Peyer's patch (tissue), 4 donors: ENCODE measurements around the gene FFAR1.

Source experiments
- POLR2A ChIP-seq, 2 donors: fragments of 450-650 bp; IDR thresholded peaks; one replicate each; pipeline ENCODE4 v1.5.1; 2017; ENCODE audit warnings: antibody characterized with exemption in 2 of 2, mild to moderate bottlenecking in 2 of 2, moderate library complexity in 2 of 2
- TF ChIP-seq, protein P1 (sequence below), 6 experiments: fragments of 450-650 bp in 4 of 6; fragments of 200-600 bp in 2 of 6; sonication (generic) in 1 of 6; IDR thresholded peaks; one replicate each; pipeline ENCODE4 v1.5.1; 2017 to 2019; ENCODE audit warnings: antibody characterized with exemption in 6 of 6, mild to moderate bottlenecking in 3 of 6, moderate library complexity in 1 of 6

DNA sequence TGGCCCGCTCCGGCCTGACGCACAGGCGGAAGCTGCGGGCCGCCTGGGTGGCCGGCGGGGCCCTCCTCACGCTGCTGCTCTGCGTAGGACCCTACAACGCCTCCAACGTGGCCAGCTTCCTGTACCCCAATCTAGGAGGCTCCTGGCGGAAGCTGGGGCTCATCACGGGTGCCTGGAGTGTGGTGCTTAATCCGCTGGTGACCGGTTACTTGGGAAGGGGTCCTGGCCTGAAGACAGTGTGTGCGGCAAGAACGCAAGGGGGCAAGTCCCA is 4.4 kb downstream of the FFAR1 start:
- TF ChIP-seq, protein P1, sequence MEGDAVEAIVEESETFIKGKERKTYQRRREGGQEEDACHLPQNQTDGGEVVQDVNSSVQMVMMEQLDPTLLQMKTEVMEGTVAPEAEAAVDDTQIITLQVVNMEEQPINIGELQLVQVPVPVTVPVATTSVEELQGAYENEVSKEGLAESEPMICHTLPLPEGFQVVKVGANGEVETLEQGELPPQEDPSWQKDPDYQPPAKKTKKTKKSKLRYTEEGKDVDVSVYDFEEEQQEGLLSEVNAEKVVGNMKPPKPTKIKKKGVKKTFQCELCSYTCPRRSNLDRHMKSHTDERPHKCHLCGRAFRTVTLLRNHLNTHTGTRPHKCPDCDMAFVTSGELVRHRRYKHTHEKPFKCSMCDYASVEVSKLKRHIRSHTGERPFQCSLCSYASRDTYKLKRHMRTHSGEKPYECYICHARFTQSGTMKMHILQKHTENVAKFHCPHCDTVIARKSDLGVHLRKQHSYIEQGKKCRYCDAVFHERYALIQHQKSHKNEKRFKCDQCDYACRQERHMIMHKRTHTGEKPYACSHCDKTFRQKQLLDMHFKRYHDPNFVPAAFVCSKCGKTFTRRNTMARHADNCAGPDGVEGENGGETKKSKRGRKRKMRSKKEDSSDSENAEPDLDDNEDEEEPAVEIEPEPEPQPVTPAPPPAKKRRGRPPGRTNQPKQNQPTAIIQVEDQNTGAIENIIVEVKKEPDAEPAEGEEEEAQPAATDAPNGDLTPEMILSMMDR (IDR thresholded peaks at IDR 0.05): no peak
- TF ChIP-seq POLR2A (IDR thresholded peaks at IDR 0.05): no peak
